ENCODE measurements around the gene KLKB1.
"Not testable (repeated sequence)": the region's sequence is repeated elsewhere in the genome, so short reads cannot be mapped to it uniquely, and the experiment has no call there.

KLKB1 gene

DNA sequence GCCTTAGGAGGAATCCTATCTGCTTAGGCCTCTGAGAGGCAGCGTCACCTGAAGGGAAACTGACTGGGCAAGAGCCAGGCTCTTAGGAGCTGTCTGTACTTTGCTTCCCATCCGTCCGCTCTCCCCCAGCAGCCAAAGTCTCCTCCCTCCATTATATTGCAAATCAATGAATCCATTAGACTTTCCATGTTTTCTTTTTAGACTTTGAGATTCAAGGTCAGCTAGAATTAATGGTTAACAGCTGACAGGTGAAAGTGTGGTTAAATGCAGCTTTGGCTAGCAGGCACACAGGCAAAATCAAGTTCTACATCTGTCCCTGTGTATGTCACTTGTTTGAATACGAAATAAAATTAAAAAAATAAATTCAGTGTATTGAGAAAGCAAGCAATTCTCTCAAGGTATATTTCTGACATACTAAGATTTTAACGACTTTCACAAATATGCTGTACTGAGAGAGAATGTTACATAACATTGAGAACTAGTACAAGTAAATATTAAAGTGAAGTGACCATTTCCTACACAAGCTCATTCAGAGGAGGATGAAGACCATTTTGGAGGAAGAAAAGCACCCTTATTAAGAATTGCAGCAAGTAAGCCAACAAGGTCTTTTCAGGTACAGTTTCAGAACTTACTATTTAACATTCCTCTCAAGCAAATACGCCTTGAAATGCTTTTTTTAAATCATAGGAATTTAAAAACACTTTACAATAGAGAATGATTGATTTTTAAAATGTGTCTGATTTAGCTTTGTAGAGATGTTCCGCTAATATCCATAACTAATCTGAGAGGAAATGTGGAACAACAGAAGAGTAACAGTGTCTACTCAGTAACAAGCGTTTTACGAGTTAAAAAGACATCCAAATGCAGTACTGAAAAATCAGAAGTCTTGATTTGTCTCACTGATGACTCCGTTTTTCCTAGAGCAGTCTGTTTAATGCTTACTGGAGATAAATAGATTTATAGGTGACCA, 38.7 kb downstream of the KLKB1 start, which contains the start of gene F11:
Gene F11, plus strand, starts transcription at position 507 of the 970 bp plus-strand sequence. CDS start 948 bp downstream, outside the sequence.
- DNase-seq (ENCODE audit: low read depth) = no peak

DNA sequence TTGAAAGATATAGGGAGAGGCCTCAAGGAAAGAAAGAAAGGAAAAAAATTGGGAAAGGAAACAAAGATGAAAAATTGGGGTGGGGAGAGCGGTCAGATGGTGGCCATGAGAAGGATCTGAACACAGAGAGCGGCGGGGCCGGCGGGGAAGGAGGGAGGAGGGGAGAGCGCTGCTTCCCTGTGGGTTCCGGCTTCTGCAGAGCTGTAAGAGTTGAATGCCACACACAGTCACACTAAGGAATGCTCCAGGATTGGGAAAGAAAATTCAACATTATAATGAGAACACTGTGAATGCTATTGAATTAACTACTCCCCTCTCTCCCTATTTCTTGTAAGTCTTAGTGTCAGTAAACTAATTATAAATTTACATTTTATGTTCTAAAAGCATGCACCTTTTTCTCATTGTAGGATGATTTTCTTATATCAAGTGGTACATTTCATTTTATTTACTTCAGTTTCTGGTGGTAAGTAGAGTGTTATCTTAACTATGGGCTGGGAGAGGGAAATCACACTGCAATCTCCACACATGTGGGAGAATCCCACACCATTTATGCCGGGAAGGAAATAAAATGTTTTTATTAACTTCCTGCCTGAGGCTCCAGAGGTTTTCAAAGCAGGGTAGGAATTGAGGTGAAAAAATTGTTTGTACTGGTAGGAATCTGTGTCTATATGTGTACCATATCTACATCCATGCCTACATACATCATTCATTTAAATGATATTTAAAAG, 39.6 kb downstream of the KLKB1 start:
- no peak for DNase-seq (ENCODE audit: low read depth)

- DNase-seq (ENCODE audit: low read depth) = no peak
These were observed 43.9 kb downstream of the KLKB1 start for GRCh38 chr4:186271081-186271678.

DNA sequence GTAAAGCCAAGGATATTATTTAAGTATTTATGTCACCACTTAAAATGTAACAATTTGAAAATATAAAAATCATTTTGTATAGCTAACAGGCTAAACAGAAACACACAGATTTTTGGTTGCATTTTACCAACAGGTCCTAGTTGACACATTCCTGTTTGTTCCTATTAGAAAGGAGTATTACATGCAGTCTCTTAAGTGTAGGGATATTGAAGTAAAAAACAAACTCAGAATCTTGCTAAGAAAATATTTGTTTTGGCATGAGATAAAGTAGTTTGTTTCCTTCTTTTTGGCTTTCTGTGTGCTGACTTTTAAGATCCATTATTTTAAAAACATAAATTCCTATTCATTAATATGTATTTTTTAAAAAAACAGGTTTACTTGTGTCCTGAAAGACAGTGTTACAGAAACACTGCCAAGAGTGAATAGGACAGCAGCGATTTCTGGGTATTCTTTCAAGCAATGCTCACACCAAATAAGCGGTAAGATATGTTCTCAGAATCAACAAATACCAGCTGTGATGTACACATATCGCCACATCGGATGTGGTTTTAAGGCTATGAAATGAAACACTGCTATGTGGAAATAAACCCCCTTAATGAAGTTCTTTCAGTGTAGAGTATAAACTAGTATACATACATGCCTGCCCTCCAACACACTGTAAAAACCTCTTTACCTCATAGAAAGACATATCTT, 45.5 kb downstream of the KLKB1 start:
- DNase-seq (ENCODE audit: low read depth) = no peak

DNA sequence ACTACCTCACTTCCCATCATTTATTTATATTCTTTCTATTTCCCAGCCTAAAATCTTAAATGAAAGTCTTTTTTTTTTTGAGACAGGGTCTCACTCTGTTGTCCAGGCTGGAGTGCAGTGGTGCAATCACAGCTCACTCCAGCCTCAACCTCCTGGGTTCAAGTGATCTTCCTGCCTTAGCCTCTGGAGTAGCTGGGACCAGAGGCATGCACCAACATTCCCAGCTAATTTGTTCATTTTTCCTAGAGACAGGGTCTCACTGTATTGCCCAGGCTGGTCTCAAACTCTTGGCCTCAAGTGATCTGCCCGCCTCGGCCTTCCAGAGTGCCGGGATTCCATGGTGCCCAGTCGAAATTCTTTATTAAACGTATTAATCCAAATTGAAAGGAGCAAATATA, 46.1 kb downstream of the KLKB1 start:
- DNase-seq (ENCODE audit: low read depth) = not testable (repeated sequence)

GRCh38 chr4:186283311-186283710, 56.0 kb downstream of the KLKB1 start:
- DNase-seq (ENCODE audit: low read depth) = no peak

GRCh38 chr4:186285147-186285546, 57.8 kb downstream of the KLKB1 start:
- DNase-seq (ENCODE audit: low read depth) = no peak

GRCh38 chr4:186286581-186286980, 59.3 kb downstream of the KLKB1 start:
- no peak for DNase-seq (ENCODE audit: low read depth)

GRCh38 chr4:186291256-186291890, 64.1 kb downstream of the KLKB1 start:
- DNase-seq (ENCODE audit: low read depth) = no peak

GRCh38 chr4:186294160-186294559, 66.9 kb downstream of the KLKB1 start:
- DNase-seq (ENCODE audit: low read depth) = no peak

GRCh38 chr4:186296481-186296880, 69.2 kb downstream of the KLKB1 start:
- no peak for DNase-seq (ENCODE audit: low read depth)

DNA sequence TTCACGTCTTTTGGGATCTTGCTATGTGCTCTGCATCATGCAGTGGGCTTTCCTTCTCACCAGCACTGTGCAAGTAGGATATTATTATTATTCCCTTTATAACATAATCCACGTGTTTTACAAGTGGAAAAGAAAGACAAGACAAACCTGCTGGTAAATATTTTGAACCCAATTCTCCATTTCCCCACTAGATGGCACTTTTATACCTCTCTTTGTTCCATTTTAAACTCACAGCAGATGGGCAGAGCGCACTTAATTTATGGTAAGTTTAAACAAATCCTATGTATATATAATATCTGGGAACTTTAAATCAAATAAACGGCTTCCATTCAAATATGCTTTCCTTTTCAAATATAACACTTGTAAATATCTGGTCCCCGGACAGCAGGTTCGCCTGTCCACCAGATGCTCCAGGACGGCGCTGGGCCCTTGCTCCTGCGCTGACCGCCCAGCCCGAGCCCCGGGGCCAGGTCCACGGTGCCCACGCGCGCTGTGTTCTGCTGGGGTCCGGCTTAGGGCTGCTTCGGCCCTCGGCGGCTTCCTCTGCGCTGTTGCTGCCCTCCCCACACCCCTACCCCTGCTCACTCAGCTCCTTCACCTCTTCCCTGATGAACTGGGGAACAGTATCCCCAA, 69.8 kb downstream of the KLKB1 start:
- DNase-seq (ENCODE audit: low read depth) = peak; percentile 10

DNA sequence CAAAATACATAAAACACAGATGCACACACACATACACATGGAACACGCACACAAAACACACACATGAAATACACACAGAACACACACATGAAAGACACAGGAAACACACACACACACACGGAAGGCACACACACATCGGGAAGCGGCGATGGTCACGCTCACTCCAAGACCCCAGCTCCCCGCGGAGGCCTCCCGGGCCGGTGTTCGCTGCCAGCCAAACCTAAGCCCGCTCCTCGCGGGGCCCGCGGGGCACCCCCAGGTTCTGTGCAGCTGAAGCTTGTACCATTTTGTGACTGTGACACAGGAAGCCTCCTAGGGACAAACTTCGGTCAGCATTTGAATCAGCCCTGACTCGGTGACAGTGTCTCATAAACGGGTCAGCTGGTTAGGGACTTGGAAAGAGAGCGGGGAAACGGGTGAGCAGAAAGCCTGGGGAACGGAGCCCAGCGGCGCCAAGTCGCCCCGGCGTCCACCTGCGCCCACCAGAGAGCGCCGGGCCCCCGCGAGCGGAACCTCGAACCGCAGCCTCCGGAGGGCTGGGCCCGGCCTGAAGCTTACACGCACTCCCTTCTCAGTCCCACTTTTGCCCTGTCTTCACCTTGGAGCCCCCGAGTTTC, 70.8 kb downstream of the KLKB1 start:
- DNase-seq (ENCODE audit: low read depth) = no peak

GRCh38 chr4:186299291-186299690, 72.0 kb downstream of the KLKB1 start:
- no peak for DNase-seq (ENCODE audit: low read depth)

DNA sequence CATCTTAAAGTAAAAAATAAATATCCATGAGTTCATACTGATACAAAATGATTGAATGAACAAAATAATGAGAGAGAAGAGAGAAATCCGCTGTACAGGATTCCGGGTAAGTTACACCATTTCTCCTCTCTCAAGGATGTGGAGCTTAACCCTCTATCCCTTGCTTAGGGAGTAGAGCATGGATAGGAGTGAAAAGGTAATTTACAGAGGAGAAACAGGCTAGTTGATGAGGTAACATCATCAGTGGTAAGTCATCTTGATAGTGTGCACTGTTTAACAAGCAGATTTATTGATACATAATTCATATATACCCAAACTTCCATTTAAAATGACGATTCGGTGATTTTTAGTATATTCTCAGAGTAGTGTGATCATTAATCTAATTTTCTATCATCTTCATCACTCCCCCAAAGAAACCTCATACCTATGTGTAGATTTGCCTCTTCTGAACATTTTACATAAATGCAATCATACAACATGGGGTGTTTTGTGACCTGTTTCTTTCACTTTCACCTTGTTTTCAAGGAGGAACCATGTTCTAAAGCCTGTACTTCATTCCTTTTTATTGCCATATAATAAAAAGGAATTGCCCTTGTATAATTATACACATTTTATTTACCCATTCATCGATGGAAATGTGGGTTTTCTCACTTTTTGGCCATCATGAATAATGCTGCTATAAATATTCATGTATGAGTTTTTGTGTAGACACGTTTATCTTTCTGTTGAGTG, 73.5 kb downstream of the KLKB1 start:
- no peak for DNase-seq (ENCODE audit: low read depth)

DNA sequence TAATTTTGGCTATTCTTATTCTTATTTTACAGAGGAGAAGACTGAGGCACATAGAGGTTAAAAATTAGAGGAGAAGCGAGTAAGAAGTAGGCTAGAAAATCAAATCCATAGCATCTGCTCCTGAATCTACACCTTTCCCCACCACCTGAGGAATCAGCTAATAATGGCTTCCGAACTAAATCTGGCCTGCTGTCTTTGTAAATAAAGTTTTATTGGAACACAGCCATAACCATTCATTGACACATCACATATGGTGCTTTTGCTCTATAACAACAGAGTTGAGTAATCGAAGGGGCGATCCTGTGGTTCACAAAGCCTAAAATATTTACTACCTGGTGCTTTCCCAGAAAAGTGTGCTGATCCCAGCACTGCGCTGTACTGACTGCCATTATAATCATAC, 76.9 kb downstream of the KLKB1 start:
- no peak for DNase-seq (ENCODE audit: low read depth)

DNA sequence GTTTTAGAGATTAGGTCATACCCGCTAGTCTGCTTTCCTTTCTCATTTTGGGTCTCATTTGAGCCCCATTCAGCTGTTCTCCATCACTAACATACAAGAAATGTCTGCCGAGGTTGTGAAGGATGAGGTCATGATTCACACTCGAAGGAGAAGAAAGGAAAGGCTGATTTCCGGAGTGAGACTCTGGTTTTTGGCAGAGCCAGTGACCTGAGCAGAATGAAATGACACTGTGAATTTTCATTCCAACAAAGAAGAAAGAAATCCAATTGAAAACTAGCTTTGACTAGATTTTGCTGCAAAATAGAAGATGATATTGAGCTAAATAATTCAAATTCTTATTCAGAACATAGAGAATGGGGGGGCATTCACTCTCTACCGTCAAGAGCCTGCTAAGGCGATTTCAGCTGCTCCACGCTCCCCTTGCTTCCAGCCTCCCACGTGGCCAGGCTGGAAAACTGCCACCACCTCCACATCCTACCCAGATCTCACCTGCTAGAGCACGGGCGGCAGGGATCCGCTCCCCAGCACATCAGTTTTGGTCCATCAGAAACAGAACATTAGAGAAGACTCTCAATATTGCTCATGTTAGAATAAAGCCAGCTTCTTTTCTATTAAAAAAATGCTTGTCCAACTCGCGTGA, 77.7 kb downstream of the KLKB1 start:
- DNase-seq (ENCODE audit: low read depth) = no peak

DNA sequence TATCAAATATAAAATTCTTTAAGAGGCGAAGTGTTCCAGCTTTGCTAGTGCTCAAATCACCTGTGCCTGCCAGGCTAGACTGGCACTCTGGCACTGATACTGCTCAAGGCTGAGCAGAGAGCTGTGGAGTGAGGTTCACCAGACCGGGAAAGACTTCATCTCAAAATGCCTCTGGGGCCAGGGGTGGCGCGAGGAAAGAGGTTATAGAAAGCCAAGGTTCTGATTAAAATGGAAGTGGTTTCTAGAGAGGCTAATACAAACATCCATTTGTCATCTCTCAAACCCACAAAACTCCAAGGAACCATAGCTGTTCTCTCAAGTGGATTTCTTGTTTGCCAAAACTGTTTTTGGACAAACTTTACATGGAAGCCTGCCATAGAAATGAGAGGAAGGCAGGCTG, 80.2 kb downstream of the KLKB1 start:
- DNase-seq (ENCODE audit: low read depth) = no peak

DNA sequence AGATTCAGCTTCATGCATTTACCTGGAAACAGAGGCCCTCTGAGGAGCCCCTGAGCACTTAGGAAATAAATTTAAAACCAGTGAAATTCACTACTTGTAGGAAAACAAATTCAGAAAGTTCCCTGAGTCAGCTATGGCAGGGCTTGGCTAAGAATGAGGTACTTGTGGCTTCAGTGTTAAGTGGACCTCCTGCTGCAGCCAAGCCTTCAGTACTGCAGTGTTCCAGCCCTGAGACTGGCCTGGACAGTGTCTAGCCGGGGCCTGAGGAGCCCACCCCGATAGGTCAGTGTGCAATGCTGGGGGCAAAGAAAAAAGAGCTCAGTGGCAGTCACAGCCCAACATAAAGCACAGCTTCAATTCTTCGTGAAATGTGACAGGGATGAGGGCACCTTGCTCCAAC, 80.6 kb downstream of the KLKB1 start:
- no peak for DNase-seq (ENCODE audit: low read depth)
